GM19023 (cell line): ENCODE data around the gene EFCAB14.
"Not testable (repeated sequence)": the region's sequence is repeated elsewhere in the genome, so short reads cannot be mapped to it uniquely, and the experiment has no call there.

Source experiments
- ATAC-seq: cut with Tn5 transposase; IDR thresholded peaks from one replicate; pipeline ENCODE4 v1.9.1; 2021; ENCODE audit warnings: mild to moderate bottlenecking, moderate library complexity; ENCODE audit not compliant: unreplicated experiment

Gene EFCAB14

DNA sequence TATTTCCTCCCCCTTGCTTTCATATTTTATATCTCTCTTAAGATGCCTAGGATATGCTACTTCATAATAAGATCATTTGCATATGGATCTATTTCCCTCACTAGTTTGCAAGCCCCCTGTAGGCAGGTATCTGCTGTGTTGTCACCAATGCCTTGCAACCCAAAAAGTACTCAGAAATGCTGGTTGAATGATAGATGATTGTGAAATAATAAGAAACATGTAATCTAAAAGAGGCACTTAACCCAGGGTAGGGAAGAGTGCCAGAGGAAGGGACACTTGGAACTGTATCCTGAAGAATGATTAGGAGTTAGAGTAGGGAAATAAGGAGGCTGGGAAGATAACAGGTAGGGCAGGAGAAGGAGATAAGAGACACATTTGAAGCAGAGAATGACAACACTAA, 63.1 kb downstream of the EFCAB14 start:
- ATAC-seq: no peak

GRCh38 chr1:46654698-46655097, 64.2 kb downstream of the EFCAB14 start:
- ATAC-seq: not testable (repeated sequence)

DNA sequence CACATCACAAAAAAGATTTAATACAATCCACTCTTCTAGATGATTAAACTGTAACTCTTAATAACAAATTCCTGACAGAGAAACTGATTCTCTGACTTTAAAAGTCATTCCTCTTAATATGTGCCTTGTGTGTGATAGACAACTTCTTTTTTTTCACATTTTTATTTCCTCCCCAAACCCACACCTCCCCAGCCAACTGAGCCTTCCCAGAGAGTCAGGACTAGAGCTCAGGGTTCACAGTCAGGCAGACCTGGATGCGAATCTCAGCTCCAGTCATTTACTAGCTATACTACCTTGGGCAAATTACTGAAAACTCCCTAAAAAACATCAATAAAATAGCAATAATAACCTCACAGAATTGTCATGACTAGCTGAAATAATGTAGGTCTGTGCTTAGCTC, 64.9 kb downstream of the EFCAB14 start:
- ATAC-seq: no peak

GRCh38 chr1:46653405-46653958, 65.4 kb downstream of the EFCAB14 start:
- ATAC-seq: no peak

GRCh38 chr1:46652321-46653100, 66.4 kb downstream of the EFCAB14 start:
- no peak for ATAC-seq

GRCh38 chr1:46651152-46651551, 67.8 kb downstream of the EFCAB14 start:
- ATAC-seq: not testable (repeated sequence)

DNA sequence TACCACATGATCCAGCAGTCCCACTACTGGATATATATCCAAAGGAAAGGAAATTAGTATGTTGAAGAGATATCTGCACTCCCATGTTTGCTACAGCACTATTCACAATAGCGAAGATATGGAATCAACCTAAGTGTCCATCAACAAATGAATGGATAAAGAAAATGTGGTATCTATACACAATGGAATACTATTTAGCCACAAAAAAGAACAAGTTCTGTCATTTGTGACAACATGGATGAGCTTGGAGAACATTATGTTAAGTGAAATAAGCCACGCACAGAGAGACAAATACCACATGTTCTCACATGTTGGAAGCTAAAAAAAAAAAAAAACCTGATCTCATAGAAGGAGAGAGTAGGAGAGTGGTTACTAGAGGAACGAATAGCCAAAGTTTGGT, 68.4 kb downstream of the EFCAB14 start:
- no peak for ATAC-seq

DNA sequence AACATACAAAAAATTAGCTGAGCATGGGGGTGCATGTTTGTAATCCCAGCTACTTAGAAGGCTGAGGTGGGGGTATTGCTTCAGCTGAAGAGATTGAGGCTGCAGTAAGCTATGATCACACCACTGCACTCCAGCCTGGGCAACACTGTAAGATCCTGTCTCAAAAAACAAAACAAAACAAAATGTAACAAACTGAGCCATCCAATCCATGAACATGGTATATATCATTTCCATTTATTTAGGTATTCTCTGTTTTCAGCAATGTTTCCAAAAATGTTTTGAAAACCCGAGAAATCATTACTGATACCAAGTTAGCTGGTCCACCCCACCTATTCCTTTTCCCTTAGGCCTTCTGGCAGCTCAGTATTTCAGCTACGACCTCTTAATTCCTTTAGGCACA, 69.2 kb downstream of the EFCAB14 start:
- no peak for ATAC-seq

- no peak for ATAC-seq
Observed at GRCh38 chr1:46647611-46648010, 71.3 kb downstream of the EFCAB14 start.

- ATAC-seq: no peak
Observed at GRCh38 chr1:46646844-46647243, 72.1 kb downstream of the EFCAB14 start.

GRCh38 chr1:46646331-46646730, 72.6 kb downstream of the EFCAB14 start:
- ATAC-seq: no peak

- no peak for ATAC-seq
Observed at GRCh38 chr1:46645815-46646214, 73.1 kb downstream of the EFCAB14 start.

- no peak for ATAC-seq
Observed at GRCh38 chr1:46643368-46643775, 75.5 kb downstream of the EFCAB14 start.

DNA sequence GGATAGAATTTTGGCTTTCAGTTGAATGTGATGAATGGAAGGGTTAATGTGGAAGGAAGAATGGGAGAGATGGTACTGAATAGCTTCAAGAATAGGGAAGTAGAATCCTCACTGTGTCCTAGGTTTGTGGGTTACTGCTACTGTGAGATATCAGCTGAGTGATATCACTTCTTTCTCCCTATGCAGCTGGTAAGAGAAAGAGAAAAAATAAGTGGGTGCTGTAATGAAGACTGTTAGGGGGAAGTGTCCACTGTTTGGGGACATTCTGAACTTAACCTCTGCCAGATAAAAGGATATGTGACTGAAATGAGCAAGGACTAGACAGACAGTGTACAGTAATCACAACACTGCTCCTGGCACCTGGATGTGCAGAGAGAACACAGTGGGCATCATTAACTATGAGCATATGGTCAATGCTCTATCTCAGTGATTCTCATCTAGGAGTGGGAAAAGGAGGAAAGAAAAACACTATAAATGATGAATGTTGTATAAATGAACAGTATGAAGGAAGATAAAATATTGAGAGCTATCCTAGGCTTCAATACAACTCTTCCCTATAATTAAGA, 76.7 kb downstream of the EFCAB14 start:
- ATAC-seq: no peak

DNA sequence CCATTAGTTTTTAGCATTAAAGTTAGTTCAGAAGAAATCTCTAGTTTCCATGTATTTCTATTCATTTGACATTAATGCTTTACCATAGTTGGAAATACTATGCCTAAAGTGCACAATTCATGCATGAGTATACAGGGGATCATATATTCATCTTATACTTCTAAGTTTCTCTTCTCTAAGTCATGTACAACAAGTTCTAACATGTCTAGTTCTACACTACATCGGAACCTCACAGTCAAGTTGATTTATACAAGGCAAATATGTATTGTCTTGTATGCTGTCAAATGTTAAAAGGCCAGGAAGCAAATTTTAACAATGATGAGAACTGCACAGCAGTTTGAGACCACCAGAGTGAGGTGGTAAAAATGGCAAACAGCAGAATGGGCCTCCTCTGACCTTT, 79.4 kb downstream of the EFCAB14 start:
- ATAC-seq: no peak

DNA sequence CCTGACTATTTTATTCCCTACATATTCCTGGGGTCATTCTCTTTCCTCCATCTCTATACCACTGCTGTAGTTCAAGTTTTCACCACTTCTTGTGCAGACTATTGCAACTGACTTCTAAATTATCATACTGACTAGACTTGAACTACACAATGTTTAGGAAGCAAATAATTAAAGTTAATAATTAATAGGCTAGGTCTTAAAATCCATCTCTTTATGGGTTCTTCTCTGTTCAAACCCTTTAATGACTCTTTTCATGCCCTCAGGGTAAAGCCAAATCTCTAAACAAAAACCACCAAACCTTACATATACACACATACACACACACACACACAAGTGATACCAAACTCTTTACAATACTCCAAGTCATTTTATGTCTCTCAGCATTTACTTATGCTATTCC, 80.0 kb downstream of the EFCAB14 start:
- no peak for ATAC-seq

DNA sequence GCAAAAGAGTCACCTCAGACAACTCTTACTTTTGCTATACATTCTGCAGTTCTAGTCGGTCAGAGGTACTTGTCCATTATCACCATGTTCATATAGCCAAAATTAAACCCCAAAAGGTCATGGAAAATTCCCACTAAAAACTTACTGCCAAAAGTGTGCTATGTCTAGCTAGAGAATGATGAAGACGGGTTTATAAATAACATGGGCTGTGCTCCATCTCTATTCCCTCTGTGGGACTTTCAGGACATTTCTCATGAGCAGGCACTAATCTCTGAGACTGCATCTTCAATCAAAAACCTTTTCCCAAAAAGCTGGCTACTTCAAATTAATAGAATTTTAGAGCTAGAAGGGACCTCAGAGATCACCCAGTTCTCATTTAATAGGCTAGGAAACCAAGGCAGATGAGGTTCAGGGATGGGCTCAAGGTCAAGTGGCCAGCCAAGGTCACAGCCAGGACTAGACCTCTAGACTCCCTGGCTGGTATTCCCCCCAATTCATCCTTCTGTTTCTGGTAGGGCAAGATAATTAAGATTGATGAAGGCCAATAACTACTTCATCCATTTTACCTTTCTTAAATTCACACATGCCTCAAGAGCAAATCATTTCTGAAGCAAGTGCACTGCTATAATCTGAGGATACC, 81.3 kb downstream of the EFCAB14 start:
- ATAC-seq: no peak

- no peak for ATAC-seq
Observed at GRCh38 chr1:46635205-46635604, 83.7 kb downstream of the EFCAB14 start.

- ATAC-seq: no peak
Observed at GRCh38 chr1:46630719-46631118, 88.2 kb downstream of the EFCAB14 start.
